ENCODE data around the gene TKT. TPM values are rescaled to one million over a fixed set of nuclear protein-coding genes. Genes with fewer than 3 reads are reported as not detected.

Gene TKT
- total RNA-seq, 1 experiment from 2014 or later = 634 TPM

- H3K79me2 ChIP-seq (ENCODE audit: insufficient read depth, low read length) = peaks cover 54% of the 10 kb centered on the region
These were observed 23.0 kb downstream of the TKT start for GRCh38 chr3:53232641-53233377.

DNA sequence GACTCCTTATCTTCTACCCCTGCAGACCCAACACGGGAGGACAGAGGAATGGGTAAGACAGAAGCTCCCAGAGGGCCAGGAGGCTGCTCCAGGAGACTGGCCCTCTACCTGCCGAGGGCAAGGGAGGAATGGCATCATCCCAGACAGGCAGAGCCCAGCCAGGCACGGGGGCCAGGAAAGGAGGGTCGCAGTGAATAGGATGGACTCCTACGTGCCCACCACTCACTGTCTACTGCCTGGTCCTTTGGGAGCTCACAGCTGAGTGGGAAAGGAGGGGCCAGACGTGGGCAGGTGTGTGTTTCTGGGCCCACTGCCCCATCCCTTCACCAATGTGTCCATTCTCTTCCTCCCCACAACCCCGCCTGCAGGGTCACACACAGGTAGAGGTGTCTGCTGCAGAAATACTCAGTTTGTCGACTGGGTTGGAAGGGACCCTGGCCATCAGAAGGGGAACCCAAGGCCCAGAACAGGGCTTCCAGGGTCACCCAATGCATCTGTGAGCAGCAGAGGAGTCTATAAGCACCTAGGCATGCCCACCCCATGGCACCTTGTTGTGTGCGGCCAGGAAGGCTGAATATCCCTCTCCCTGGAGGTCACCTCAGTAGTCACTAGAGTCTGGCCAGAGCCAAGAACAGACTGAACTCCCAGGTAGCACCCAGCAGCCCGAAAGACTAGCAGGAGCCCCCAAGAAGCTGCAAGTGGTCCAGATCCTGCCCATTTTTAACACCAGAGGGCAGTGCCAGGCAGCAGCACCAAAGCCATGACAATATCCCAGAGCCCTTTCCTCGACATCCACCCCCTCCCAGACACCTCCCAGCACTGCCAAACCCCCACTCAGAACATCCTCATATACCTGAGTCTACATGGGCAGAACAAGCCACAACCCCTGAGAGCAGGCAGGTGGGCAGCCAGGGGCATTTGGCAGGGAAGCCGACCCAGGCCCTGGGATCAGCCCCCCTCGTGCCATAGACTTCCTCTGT, 24.0 kb downstream of the TKT start:
- no peak overlapping the region for H3K4me2 ChIP-seq (ENCODE audit: low read length)
- intact Hi-C loops (cut with micrococcal nuclease) = no loop called here
- no peak overlapping the region for H3K4me3 ChIP-seq (replicated peaks in 1 of 2; ENCODE audit: low read depth in 1 of 2, low read length in 2 of 2)
- TF ChIP-seq RAD21 (IDR thresholded peaks at IDR 0.05; ENCODE audit: low read depth) = peak; percentile 34
- TF ChIP-seq CBX3 (IDR thresholded peaks at IDR 0.05; ENCODE audit: low read depth) = no peak
- no peak for TF ChIP-seq ZBTB33 (IDR thresholded peaks at IDR 0.05; ENCODE audit: extremely low read depth, insufficient replicate concordance, low read length)
- no peak for TF ChIP-seq YY1 (IDR thresholded peaks at IDR 0.05; ENCODE audit: extremely low read depth, insufficient replicate concordance, low read depth, low read length)
- TF ChIP-seq, protein P1, sequence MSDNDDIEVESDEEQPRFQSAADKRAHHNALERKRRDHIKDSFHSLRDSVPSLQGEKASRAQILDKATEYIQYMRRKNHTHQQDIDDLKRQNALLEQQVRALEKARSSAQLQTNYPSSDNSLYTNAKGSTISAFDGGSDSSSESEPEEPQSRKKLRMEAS (IDR thresholded peaks at IDR 0.05) = no peak
- TF ChIP-seq, protein P2, sequence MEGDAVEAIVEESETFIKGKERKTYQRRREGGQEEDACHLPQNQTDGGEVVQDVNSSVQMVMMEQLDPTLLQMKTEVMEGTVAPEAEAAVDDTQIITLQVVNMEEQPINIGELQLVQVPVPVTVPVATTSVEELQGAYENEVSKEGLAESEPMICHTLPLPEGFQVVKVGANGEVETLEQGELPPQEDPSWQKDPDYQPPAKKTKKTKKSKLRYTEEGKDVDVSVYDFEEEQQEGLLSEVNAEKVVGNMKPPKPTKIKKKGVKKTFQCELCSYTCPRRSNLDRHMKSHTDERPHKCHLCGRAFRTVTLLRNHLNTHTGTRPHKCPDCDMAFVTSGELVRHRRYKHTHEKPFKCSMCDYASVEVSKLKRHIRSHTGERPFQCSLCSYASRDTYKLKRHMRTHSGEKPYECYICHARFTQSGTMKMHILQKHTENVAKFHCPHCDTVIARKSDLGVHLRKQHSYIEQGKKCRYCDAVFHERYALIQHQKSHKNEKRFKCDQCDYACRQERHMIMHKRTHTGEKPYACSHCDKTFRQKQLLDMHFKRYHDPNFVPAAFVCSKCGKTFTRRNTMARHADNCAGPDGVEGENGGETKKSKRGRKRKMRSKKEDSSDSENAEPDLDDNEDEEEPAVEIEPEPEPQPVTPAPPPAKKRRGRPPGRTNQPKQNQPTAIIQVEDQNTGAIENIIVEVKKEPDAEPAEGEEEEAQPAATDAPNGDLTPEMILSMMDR (IDR thresholded peaks at IDR 0.05 in 2 of 3, conservative IDR thresholded peaks at IDR 0.05 in 1 of 3; ENCODE audit: borderline replicate concordance in 1 of 3, insufficient read depth in 1 of 3, low read depth in 2 of 3, low read length in 2 of 3) = peak in 2 of 3 experiments; percentile 23 to 37; a peak in 3 of 6 replicates
- ChIA-PET CTCF (no interaction called here), RAD21 (ENCODE audit: low non-redundant PET in 1 of 2, low total read pairs in 2 of 2, uncharacterized antibody in 2 of 2, unreplicated experiment in 2 of 2) (no interaction called here), POLR2A (no interaction called here)
- ATAC-seq (peak; percentile 14; the same call in 1 of the 2 replicates), DNase-seq (ENCODE audit: low read depth, low spot score) (no peak)
- no TSS peak for BruUV-seq (replicated peaks)
- H3K9me3 ChIP-seq (ENCODE audit: control insufficient read depth in 1 of 2, insufficient read depth in 1 of 2, low read depth in 1 of 2, low read length in 2 of 2) = no peaks in the 10 kb centered on the region
- H3K9me2 ChIP-seq (ENCODE audit: insufficient read depth) = no peaks in the 10 kb centered on the region
- H3K4me1 ChIP-seq (ENCODE audit: control insufficient read depth in 1 of 2, insufficient read depth in 2 of 2, low read length in 2 of 2) = peaks cover 12 to 16% of the 10 kb centered on the region in 2 experiments
- H4K20me1 ChIP-seq (ENCODE audit: insufficient read depth) = no peaks in the 10 kb centered on the region
- no peak overlapping the region for H2AFZ ChIP-seq (ENCODE audit: low read depth, low read length, poor library complexity, severe bottlenecking)
- H3K36me3 ChIP-seq (ENCODE audit: control insufficient read depth in 1 of 2, insufficient read depth in 2 of 2, low read length in 2 of 2) = peaks cover 52 to 98% of the 10 kb centered on the region in 2 experiments; a peak in 3 of 4 replicates
- peaks cover 45% of the 10 kb centered on the region for H3K79me2 ChIP-seq (ENCODE audit: insufficient read depth, low read length)
- H3K27me3 ChIP-seq (ENCODE audit: insufficient read depth, low read length) = no peaks in the 10 kb centered on the region
- no peak overlapping the region for H3K9ac ChIP-seq (ENCODE audit: low read length)
- H3K27ac ChIP-seq (ENCODE audit: low read depth, low read length) = peak overlapping the region; percentile 18; the same call in 1 of the 2 replicates

More at GRCh38 chr3:53232641-53233377, 23.0 kb downstream of the TKT start:
- CTCF ChIA-PET = interaction anchor here (0.7 kb wide), 1 partner anchor 118 kb away, joined by 3 read pairs; no protein-coding TSS in a partner anchor
- no peaks in the 10 kb centered on the region for H3K9me3 ChIP-seq (ENCODE audit: control insufficient read depth in 1 of 2, insufficient read depth in 1 of 2, low read depth in 1 of 2, low read length in 2 of 2)
- intact Hi-C loops (cut with micrococcal nuclease) = no loop called here
- no peaks in the 10 kb centered on the region for H3K27me3 ChIP-seq (ENCODE audit: insufficient read depth, low read length)
- H3K9me2 ChIP-seq (ENCODE audit: insufficient read depth) = no peaks in the 10 kb centered on the region
- H3K4me3 ChIP-seq (replicated peaks in 1 of 2; ENCODE audit: low read depth in 1 of 2, low read length in 2 of 2) = no peak overlapping the region
- DNase-seq (ENCODE audit: low read depth, low spot score) (no peak), ATAC-seq (no peak)
- BruUV-seq (replicated peaks) = no TSS peak
- peak overlapping the region; percentile 10; the same call in 1 of the 2 replicates for H3K27ac ChIP-seq (ENCODE audit: low read depth, low read length)
- TF ChIP-seq POLR2AphosphoS5 (IDR thresholded peaks at IDR 0.05; ENCODE audit: low read depth, low read length) = 0 out of 2 replicates have a peak, but pooled peaks have one; percentile 4
- no peak for TF ChIP-seq ATF3 (IDR thresholded peaks at IDR 0.05)
- H2AFZ ChIP-seq (ENCODE audit: low read depth, low read length, poor library complexity, severe bottlenecking) = no peak overlapping the region
- peaks cover 51 to 93% of the 10 kb centered on the region in 2 experiments; a peak in 3 of 4 replicates for H3K36me3 ChIP-seq (ENCODE audit: control insufficient read depth in 1 of 2, insufficient read depth in 2 of 2, low read length in 2 of 2)
- POLR2A ChIA-PET = no interaction called here
- H3K9ac ChIP-seq (ENCODE audit: low read length) = no peak overlapping the region
- H4K20me1 ChIP-seq (ENCODE audit: insufficient read depth) = no peaks in the 10 kb centered on the region
- RAD21 ChIA-PET (ENCODE audit: low non-redundant PET in 1 of 2, low total read pairs in 2 of 2, uncharacterized antibody in 2 of 2, unreplicated experiment in 2 of 2) = no interaction called here
- H3K4me1 ChIP-seq (ENCODE audit: control insufficient read depth in 1 of 2, insufficient read depth in 2 of 2, low read length in 2 of 2) = peaks cover 21 to 26% of the 10 kb centered on the region in 2 experiments
- no peak overlapping the region for H3K4me2 ChIP-seq (ENCODE audit: low read length)

All from HCT116 (cell line).